Measurements from ENCODE around the gene ABLIM1. TPM values are rescaled to one million over a fixed set of nuclear protein-coding genes. Genes with fewer than 3 reads are reported as not detected.

ABLIM1 gene
- polyA plus RNA-seq, 2 donors = 104 to 121 TPM

DNA sequence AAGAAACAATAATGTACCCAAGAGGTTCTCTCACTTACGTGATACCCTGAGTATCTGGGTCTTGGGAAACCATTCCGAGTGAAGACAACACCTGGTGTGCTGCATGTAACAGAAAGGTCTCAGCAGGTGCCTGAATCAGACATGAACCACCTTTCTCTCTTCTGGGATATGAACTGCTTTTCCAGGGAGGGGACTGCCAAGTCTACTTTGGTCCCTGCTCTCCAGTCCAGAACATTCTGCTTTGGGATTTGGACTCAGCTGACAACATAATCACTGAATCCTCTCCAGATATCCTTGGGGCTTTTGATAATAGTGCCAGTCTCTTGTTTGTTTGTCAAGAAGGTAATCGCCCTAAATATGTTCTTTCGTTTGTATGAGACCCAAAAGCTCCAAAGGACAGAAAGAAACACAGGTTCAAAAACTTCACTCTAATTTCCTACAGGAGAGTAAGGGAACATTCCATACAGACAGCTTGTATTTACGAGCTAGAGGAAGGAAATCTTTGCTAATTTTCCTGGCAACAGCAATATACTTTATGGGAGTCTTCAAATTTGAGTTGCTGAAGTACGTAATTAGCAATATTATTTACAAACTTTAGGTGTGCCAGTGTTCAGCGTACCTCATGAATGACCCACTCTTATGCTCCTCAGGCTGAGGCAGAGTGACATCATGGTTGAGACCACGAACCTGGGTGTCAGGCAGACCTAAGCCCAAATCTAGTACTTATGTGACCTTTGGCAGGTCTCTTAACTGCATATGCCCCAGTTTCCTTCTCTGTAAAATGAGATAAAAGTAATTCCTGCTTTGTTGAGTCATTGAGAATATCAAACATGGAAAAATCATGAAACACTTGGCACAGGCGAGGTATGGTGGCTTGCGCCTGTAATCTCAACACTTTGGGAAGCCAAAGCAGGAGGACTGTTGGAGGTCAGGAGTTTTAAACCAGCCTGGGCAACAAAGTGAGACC is 5.4 kb downstream of the ABLIM1 start:
- Histone ChIP-seq H3K9me3 (ENCODE audit: control insufficient read depth in 2 of 2, insufficient read depth in 1 of 2, low read depth in 1 of 2, low read length in 1 of 2) (no peaks in the 10 kb centered on the region), H3K36me3 (ENCODE audit: control insufficient read depth in 2 of 2, insufficient read depth in 2 of 2, low read length in 1 of 2) (no peaks in the 10 kb centered on the region), H3K27me3 (ENCODE audit: control insufficient read depth in 1 of 2, insufficient read depth in 2 of 2, low read length in 2 of 2) (no peaks in the 10 kb centered on the region), H3K27ac (ENCODE audit: low read depth in 2 of 2, low read length in 1 of 2) (peak overlapping the region in 1 of 2 donors; percentile 47), H3K4me1 (ENCODE audit: control insufficient read depth in 2 of 2, insufficient read depth in 2 of 2, low read length in 1 of 2) (peaks cover 0 to 3% of the 10 kb centered on the region in 2 donors), H3K4me3 (ENCODE audit: low read depth in 1 of 2, low read length in 2 of 2) (no peak overlapping the region)
- WGBS, 2 donors = 78 to 86% methylated on average over 10 of the region's 10 CpGs

- no peaks in the 10 kb centered on the region for H3K27me3 ChIP-seq (ENCODE audit: control insufficient read depth in 1 of 2, insufficient read depth in 2 of 2, low read length in 2 of 2)
- no peaks in the 10 kb centered on the region for H3K36me3 ChIP-seq (ENCODE audit: control insufficient read depth in 2 of 2, insufficient read depth in 2 of 2, low read length in 1 of 2)
- H3K4me3 ChIP-seq (ENCODE audit: low read depth in 1 of 2, low read length in 2 of 2) = no peak overlapping the region
- 86 to 93% methylated on average over 9 of the region's 9 CpGs for WGBS, 2 donors
- no peaks in the 10 kb centered on the region for H3K9me3 ChIP-seq (ENCODE audit: control insufficient read depth in 2 of 2, insufficient read depth in 1 of 2, low read depth in 1 of 2, low read length in 1 of 2)
- peaks cover 0 to 3% of the 10 kb centered on the region in 2 donors for H3K4me1 ChIP-seq (ENCODE audit: control insufficient read depth in 2 of 2, insufficient read depth in 2 of 2, low read length in 1 of 2)
- H3K27ac ChIP-seq (ENCODE audit: low read depth in 2 of 2, low read length in 1 of 2) = no peak overlapping the region
These were observed 7.2 kb downstream of the ABLIM1 start for GRCh38 chr10:114650831-114651230.

GRCh38 chr10:114650266-114650665 is 7.8 kb downstream of the ABLIM1 start:
- WGBS, 2 donors = 30 to 62% methylated on average over 1 of the region's 1 CpG
- peaks cover 0 to 3% of the 10 kb centered on the region in 2 donors for H3K4me1 ChIP-seq (ENCODE audit: control insufficient read depth in 2 of 2, insufficient read depth in 2 of 2, low read length in 1 of 2)
- H3K36me3 ChIP-seq (ENCODE audit: control insufficient read depth in 2 of 2, insufficient read depth in 2 of 2, low read length in 1 of 2) = no peaks in the 10 kb centered on the region
- H3K9me3 ChIP-seq (ENCODE audit: control insufficient read depth in 2 of 2, insufficient read depth in 1 of 2, low read depth in 1 of 2, low read length in 1 of 2) = no peaks in the 10 kb centered on the region
- H3K27me3 ChIP-seq (ENCODE audit: control insufficient read depth in 1 of 2, insufficient read depth in 2 of 2, low read length in 2 of 2) = no peaks in the 10 kb centered on the region
- no peak overlapping the region for H3K4me3 ChIP-seq (ENCODE audit: low read depth in 1 of 2, low read length in 2 of 2)
- no peak overlapping the region for H3K27ac ChIP-seq (ENCODE audit: low read depth in 2 of 2, low read length in 1 of 2)

GRCh38 chr10:114649217-114649903 is 8.7 kb downstream of the ABLIM1 start:
- H3K9me3 ChIP-seq (ENCODE audit: control insufficient read depth in 2 of 2, insufficient read depth in 1 of 2, low read depth in 1 of 2, low read length in 1 of 2) = no peaks in the 10 kb centered on the region
- WGBS, 2 donors = 78 to 82% methylated on average over 7 of the region's 7 CpGs
- H3K27me3 ChIP-seq (ENCODE audit: control insufficient read depth in 1 of 2, insufficient read depth in 2 of 2, low read length in 2 of 2) = no peaks in the 10 kb centered on the region
- H3K4me1 ChIP-seq (ENCODE audit: control insufficient read depth in 2 of 2, insufficient read depth in 2 of 2, low read length in 1 of 2) = no peaks in the 10 kb centered on the region
- H3K4me3 ChIP-seq (ENCODE audit: low read depth in 1 of 2, low read length in 2 of 2) = no peak overlapping the region
- no peaks in the 10 kb centered on the region for H3K36me3 ChIP-seq (ENCODE audit: control insufficient read depth in 2 of 2, insufficient read depth in 2 of 2, low read length in 1 of 2)
- H3K27ac ChIP-seq (ENCODE audit: low read depth in 2 of 2, low read length in 1 of 2) = peak overlapping the region; percentile 8 to 12

- Histone ChIP-seq H3K27me3 (ENCODE audit: control insufficient read depth in 1 of 2, insufficient read depth in 2 of 2, low read length in 2 of 2) (no peaks in the 10 kb centered on the region), H3K4me3 (ENCODE audit: low read depth in 1 of 2, low read length in 2 of 2) (no peak overlapping the region), H3K9me3 (ENCODE audit: control insufficient read depth in 2 of 2, insufficient read depth in 1 of 2, low read depth in 1 of 2, low read length in 1 of 2) (no peaks in the 10 kb centered on the region), H3K4me1 (ENCODE audit: control insufficient read depth in 2 of 2, insufficient read depth in 2 of 2, low read length in 1 of 2) (no peaks in the 10 kb centered on the region), H3K36me3 (ENCODE audit: control insufficient read depth in 2 of 2, insufficient read depth in 2 of 2, low read length in 1 of 2) (no peaks in the 10 kb centered on the region), H3K27ac (ENCODE audit: low read depth in 2 of 2, low read length in 1 of 2) (no peak overlapping the region)
- 53 to 66% methylated on average over 8 of the region's 8 CpGs for WGBS, 2 donors
These were observed 9.7 kb downstream of the ABLIM1 start for GRCh38 chr10:114648368-114648767.

- H3K36me3 ChIP-seq (ENCODE audit: control insufficient read depth in 2 of 2, insufficient read depth in 2 of 2, low read length in 1 of 2) = no peaks in the 10 kb centered on the region
- 87 to 92% methylated on average over 2 of the region's 2 CpGs for WGBS, 2 donors
- H3K4me3 ChIP-seq (ENCODE audit: low read depth in 1 of 2, low read length in 2 of 2) = no peak overlapping the region
- no peak overlapping the region for H3K27ac ChIP-seq (ENCODE audit: low read depth in 2 of 2, low read length in 1 of 2)
- H3K9me3 ChIP-seq (ENCODE audit: control insufficient read depth in 2 of 2, insufficient read depth in 1 of 2, low read depth in 1 of 2, low read length in 1 of 2) = no peaks in the 10 kb centered on the region
- H3K4me1 ChIP-seq (ENCODE audit: control insufficient read depth in 2 of 2, insufficient read depth in 2 of 2, low read length in 1 of 2) = no peaks in the 10 kb centered on the region
- no peaks in the 10 kb centered on the region for H3K27me3 ChIP-seq (ENCODE audit: control insufficient read depth in 1 of 2, insufficient read depth in 2 of 2, low read length in 2 of 2)
These were observed 10.4 kb downstream of the ABLIM1 start for GRCh38 chr10:114647545-114648138.

DNA sequence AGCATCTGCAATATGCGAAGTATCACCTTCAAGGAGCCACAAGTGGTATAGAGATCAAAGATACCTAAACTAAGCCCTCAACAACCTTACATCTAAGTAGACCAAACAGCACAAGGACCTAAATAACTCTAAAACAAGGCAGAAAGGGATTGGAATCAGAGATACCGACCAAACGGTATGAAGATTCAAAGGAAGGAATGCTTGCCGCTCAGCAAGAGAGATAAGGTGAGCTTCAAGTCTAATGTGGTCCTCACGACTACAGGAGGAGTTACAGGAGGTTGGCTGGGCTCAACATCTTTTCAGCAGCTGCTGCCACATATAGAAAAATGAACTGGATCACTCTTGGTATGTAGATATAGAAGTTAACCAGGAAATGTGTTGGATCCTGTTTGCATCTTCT is 11.6 kb downstream of the ABLIM1 start:
- Histone ChIP-seq H3K36me3 (ENCODE audit: control insufficient read depth in 2 of 2, insufficient read depth in 2 of 2, low read length in 1 of 2) (no peaks in the 10 kb centered on the region), H3K27me3 (ENCODE audit: control insufficient read depth in 1 of 2, insufficient read depth in 2 of 2, low read length in 2 of 2) (no peaks in the 10 kb centered on the region), H3K27ac (ENCODE audit: low read depth in 2 of 2, low read length in 1 of 2) (no peak overlapping the region), H3K9me3 (ENCODE audit: control insufficient read depth in 2 of 2, insufficient read depth in 1 of 2, low read depth in 1 of 2, low read length in 1 of 2) (no peaks in the 10 kb centered on the region), H3K4me3 (ENCODE audit: low read depth in 1 of 2, low read length in 2 of 2) (no peak overlapping the region), H3K4me1 (ENCODE audit: control insufficient read depth in 2 of 2, insufficient read depth in 2 of 2, low read length in 1 of 2) (no peaks in the 10 kb centered on the region)
- WGBS, 2 donors = 84 to 93% methylated on average over 5 of the region's 5 CpGs

DNA sequence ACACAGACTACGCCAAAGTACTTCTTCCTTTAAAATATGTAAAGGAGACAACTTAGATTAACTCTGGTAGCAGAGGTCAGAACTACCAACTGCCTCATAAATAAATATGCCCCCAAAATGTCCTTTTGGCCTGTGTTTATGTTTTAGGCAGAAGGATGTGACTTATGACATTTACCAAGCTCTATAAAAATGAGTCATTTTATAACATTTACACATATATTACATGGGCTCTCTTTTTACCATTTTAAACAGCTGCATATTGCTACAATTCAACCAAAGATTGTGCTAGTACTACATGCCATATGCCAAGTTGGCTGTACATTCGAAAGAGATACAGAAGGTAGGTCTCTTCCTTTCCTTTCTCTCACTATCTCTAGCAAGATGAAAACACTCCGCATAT is 12.4 kb downstream of the ABLIM1 start:
- Histone ChIP-seq H3K9me3 (ENCODE audit: control insufficient read depth in 2 of 2, insufficient read depth in 1 of 2, low read depth in 1 of 2, low read length in 1 of 2) (no peaks in the 10 kb centered on the region), H3K4me1 (ENCODE audit: control insufficient read depth in 2 of 2, insufficient read depth in 2 of 2, low read length in 1 of 2) (no peaks in the 10 kb centered on the region), H3K4me3 (ENCODE audit: low read depth in 1 of 2, low read length in 2 of 2) (no peak overlapping the region), H3K27me3 (ENCODE audit: control insufficient read depth in 1 of 2, insufficient read depth in 2 of 2, low read length in 2 of 2) (no peaks in the 10 kb centered on the region), H3K27ac (ENCODE audit: low read depth in 2 of 2, low read length in 1 of 2) (no peak overlapping the region), H3K36me3 (ENCODE audit: control insufficient read depth in 2 of 2, insufficient read depth in 2 of 2, low read length in 1 of 2) (no peaks in the 10 kb centered on the region)
- whole genome bisulfite sequencing, 2 donors = 74 to 87% methylated on average over 3 of the region's 3 CpGs

DNA sequence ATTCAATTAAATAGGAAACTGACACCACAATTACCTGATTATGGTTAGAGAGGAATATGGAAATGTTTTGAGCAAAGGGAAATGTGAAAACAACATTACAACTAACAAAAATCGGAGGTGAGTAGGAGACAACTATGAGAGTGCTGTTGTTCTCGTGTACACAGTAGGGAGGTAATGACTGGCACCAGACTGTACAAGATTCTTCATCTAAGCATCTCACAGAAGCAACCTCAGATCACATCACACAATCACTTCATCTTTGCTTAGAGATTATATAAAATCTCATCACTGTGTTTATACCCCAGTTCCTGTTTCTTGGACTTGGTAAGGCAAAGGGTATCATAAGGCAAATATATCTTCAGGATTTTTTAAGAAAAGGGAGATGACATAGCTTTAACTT is 14.9 kb downstream of the ABLIM1 start:
- Histone ChIP-seq H3K27me3 (ENCODE audit: control insufficient read depth in 1 of 2, insufficient read depth in 2 of 2, low read length in 2 of 2) (no peaks in the 10 kb centered on the region), H3K9me3 (ENCODE audit: control insufficient read depth in 2 of 2, insufficient read depth in 1 of 2, low read depth in 1 of 2, low read length in 1 of 2) (no peaks in the 10 kb centered on the region), H3K36me3 (ENCODE audit: control insufficient read depth in 2 of 2, insufficient read depth in 2 of 2, low read length in 1 of 2) (no peaks in the 10 kb centered on the region), H3K27ac (ENCODE audit: low read depth in 2 of 2, low read length in 1 of 2) (no peak overlapping the region), H3K4me3 (ENCODE audit: low read depth in 1 of 2, low read length in 2 of 2) (no peak overlapping the region), H3K4me1 (ENCODE audit: control insufficient read depth in 2 of 2, insufficient read depth in 2 of 2, low read length in 1 of 2) (peaks cover 0 to 2% of the 10 kb centered on the region in 2 donors)
- 74 to 76% methylated on average over 2 of the region's 2 CpGs for WGBS, 2 donors

Data from esophagus (tissue), 2 donors.